ENCODE results near the gene KTN1.

The KTN1 gene

DNA sequence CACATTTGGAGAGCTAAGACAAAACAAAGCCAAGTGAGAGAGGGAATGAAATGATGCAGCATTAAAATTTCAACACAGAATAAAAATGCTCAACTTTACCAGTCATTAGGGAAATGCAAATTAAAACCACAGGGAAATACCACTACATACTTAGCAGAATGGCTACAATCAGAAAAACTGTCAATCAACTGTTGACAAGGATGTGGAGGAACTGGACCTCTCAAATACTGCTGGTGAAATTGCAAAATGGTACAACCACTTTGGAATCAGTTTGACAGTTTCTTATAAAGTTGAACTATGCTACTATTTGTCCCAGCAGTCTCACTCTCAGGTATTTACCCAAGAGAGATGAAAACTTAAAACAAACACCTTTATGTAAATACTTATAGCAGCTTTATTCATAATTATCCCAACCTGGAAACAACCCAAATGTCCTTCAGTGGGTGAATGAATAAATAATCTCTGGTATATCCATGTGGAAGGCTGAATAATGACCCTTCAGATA lies 43.8 kb upstream of the KTN1 start:
- Histone ChIP-seq H3K4me3 (ENCODE audit: control insufficient read depth in 1 of 7, extremely low read depth in 1 of 7, insufficient read depth in 4 of 7, low read depth in 2 of 7, low read length in 6 of 7) (no peak overlapping the region), H3K27me3 (replicated peaks in 2 of 5; ENCODE audit: control insufficient read depth in 4 of 5, insufficient read depth in 5 of 5, low read length in 4 of 5) (no peaks in the 10 kb centered on the region), H3K27ac (ENCODE audit: insufficient read depth in 1 of 2, low read depth in 1 of 2, low read length in 2 of 2, poor library complexity in 1 of 2, severe bottlenecking in 2 of 2) (no peak overlapping the region), H3K4me1 (ENCODE audit: control extremely low read depth in 1 of 4, control insufficient read depth in 4 of 4, insufficient read depth in 4 of 4, low read length in 3 of 4) (no peaks in the 10 kb centered on the region), H3K36me3 (ENCODE audit: control insufficient read depth in 4 of 4, insufficient read depth in 4 of 4, low read length in 3 of 4) (no peaks in the 10 kb centered on the region), H3K9me3 (ENCODE audit: control extremely low read depth in 1 of 5, control insufficient read depth in 4 of 5, insufficient read depth in 2 of 5, low read depth in 1 of 5, low read length in 4 of 5) (peaks cover 0 to 6% (median 0%) of the 10 kb centered on the region in 5 experiments)
- CTCF ChIA-PET, result no interaction called here
- POLR2A ChIA-PET, result no interaction called here
- no peak for DNase-seq

GRCh38 chr14:55537782-55538181 lies 42.2 kb upstream of the KTN1 start:
- POLR2A ChIA-PET, result no interaction called here
- CTCF ChIA-PET, result no interaction called here
- Histone ChIP-seq H3K4me1 (ENCODE audit: control extremely low read depth in 1 of 4, control insufficient read depth in 4 of 4, insufficient read depth in 4 of 4, low read length in 3 of 4) (no peaks in the 10 kb centered on the region), H3K4me3 (ENCODE audit: control insufficient read depth in 1 of 7, extremely low read depth in 1 of 7, insufficient read depth in 4 of 7, low read depth in 2 of 7, low read length in 6 of 7) (no peak overlapping the region), H3K9me3 (ENCODE audit: control extremely low read depth in 1 of 5, control insufficient read depth in 4 of 5, insufficient read depth in 2 of 5, low read depth in 1 of 5, low read length in 4 of 5) (peaks cover 0 to 6% (median 0%) of the 10 kb centered on the region in 5 experiments), H3K27me3 (replicated peaks in 2 of 5; ENCODE audit: control insufficient read depth in 4 of 5, insufficient read depth in 5 of 5, low read length in 4 of 5) (no peaks in the 10 kb centered on the region), H3K27ac (ENCODE audit: insufficient read depth in 1 of 2, low read depth in 1 of 2, low read length in 2 of 2, poor library complexity in 1 of 2, severe bottlenecking in 2 of 2) (no peak overlapping the region), H3K36me3 (ENCODE audit: control insufficient read depth in 4 of 4, insufficient read depth in 4 of 4, low read length in 3 of 4) (no peaks in the 10 kb centered on the region)
- no peak for DNase-seq

- Histone ChIP-seq H3K4me1 (ENCODE audit: control extremely low read depth in 1 of 4, control insufficient read depth in 4 of 4, insufficient read depth in 4 of 4, low read length in 3 of 4) (no peaks in the 10 kb centered on the region), H3K4me3 (ENCODE audit: control insufficient read depth in 1 of 7, extremely low read depth in 1 of 7, insufficient read depth in 4 of 7, low read depth in 2 of 7, low read length in 6 of 7) (no peak overlapping the region), H3K36me3 (ENCODE audit: control insufficient read depth in 4 of 4, insufficient read depth in 4 of 4, low read length in 3 of 4) (no peaks in the 10 kb centered on the region), H3K9me3 (ENCODE audit: control extremely low read depth in 1 of 5, control insufficient read depth in 4 of 5, insufficient read depth in 2 of 5, low read depth in 1 of 5, low read length in 4 of 5) (peaks cover 0 to 6% (median 0%) of the 10 kb centered on the region in 5 experiments), H3K27me3 (replicated peaks in 2 of 5; ENCODE audit: control insufficient read depth in 4 of 5, insufficient read depth in 5 of 5, low read length in 4 of 5) (no peaks in the 10 kb centered on the region), H3K27ac (ENCODE audit: insufficient read depth in 1 of 2, low read depth in 1 of 2, low read length in 2 of 2, poor library complexity in 1 of 2, severe bottlenecking in 2 of 2) (no peak overlapping the region)
- DNase-seq, result no peak
- WGBS (ENCODE audit: insufficient coverage), result 96% methylated on average over 2 of the region's 2 CpGs
- POLR2A ChIA-PET, result no interaction called here
- CTCF ChIA-PET, result no interaction called here
Observed at GRCh38 chr14:55539975-55540374, 40.0 kb upstream of the KTN1 start.

DNA sequence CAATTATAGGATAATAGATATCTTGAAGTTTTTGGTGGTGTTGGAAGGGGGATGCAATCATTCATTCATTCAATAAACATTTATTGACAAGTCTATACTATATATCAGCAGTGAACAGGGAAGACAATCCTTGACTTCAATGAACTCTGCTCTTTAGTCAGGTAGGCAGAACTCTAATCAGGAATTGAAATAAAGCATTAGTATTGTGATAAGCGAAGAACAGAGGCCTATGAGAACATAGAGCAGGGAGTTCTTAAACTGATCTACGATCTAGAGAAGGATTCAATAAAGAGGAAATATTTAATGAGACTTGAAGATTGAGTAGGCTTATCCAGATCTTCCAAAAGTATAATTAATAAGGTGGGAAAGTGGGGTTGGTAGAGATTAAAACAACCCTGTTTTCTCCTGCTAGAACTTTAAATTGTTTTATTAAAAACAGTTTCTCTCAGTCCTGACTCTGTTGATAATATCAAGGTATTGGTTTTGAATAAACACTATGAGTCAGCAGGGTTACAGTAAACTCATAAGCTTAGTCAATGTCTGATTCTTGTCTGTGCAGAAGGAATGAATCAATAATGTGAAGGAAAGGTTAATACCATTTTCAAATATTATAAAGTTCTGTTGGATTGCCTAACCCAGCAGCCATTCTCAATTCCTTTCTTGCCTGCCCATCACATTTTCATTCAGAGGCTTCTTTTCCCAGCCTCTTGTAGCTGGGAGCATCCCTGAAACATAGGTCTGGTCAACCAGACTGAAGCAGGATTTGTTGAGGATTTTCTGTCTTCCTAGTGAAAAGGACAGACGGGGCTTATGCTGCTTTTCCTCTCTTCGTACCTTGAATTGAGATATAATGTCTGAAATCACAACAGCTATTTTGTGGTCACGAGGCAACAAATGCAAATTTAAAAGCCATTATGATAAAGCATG lies 38.9 kb upstream of the KTN1 start:
- ChIA-PET CTCF (no interaction called here), POLR2A (no interaction called here)
- Histone ChIP-seq H3K4me1 (ENCODE audit: control extremely low read depth in 1 of 4, control insufficient read depth in 4 of 4, insufficient read depth in 4 of 4, low read length in 3 of 4) (no peaks in the 10 kb centered on the region), H3K27ac (ENCODE audit: insufficient read depth in 1 of 2, low read depth in 1 of 2, low read length in 2 of 2, poor library complexity in 1 of 2, severe bottlenecking in 2 of 2) (no peak overlapping the region), H3K9me3 (ENCODE audit: control extremely low read depth in 1 of 5, control insufficient read depth in 4 of 5, insufficient read depth in 2 of 5, low read depth in 1 of 5, low read length in 4 of 5) (peaks cover 0 to 6% (median 0%) of the 10 kb centered on the region in 5 experiments), H3K27me3 (replicated peaks in 2 of 5; ENCODE audit: control insufficient read depth in 4 of 5, insufficient read depth in 5 of 5, low read length in 4 of 5) (no peaks in the 10 kb centered on the region), H3K36me3 (ENCODE audit: control insufficient read depth in 4 of 4, insufficient read depth in 4 of 4, low read length in 3 of 4) (no peaks in the 10 kb centered on the region), H3K4me3 (ENCODE audit: control insufficient read depth in 1 of 7, extremely low read depth in 1 of 7, insufficient read depth in 4 of 7, low read depth in 2 of 7, low read length in 6 of 7) (no peak overlapping the region)
- no peak for DNase-seq
- WGBS (ENCODE audit: insufficient coverage), result 95% methylated on average over 4 of the region's 5 CpGs

DNA sequence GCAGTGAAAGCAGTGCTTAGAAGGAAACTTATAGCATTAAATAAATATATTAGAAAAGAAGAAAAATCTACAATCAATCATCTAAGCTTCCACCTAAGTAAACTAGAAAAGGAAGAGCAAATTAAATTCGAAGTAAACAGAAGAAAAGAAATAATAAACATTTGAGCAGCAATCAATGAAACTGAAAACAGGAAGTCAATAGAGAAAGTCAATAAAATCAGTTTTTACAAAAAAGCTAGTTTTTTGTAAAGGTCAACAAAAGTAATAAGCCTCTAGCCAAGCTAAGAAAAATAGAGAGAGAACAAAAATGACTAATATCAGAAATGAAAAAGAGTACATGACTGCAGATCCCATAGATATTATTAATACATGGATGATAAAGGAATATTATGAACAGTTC lies 34.2 kb upstream of the KTN1 start:
- POLR2A ChIA-PET, result no interaction called here
- Histone ChIP-seq H3K9me3 (ENCODE audit: control extremely low read depth in 1 of 5, control insufficient read depth in 4 of 5, insufficient read depth in 2 of 5, low read depth in 1 of 5, low read length in 4 of 5) (peaks cover 0 to 4% (median 3%) of the 10 kb centered on the region in 5 experiments), H3K27ac (ENCODE audit: insufficient read depth in 1 of 2, low read depth in 1 of 2, low read length in 2 of 2, poor library complexity in 1 of 2, severe bottlenecking in 2 of 2) (no peak overlapping the region), H3K36me3 (ENCODE audit: control insufficient read depth in 4 of 4, insufficient read depth in 4 of 4, low read length in 3 of 4) (no peaks in the 10 kb centered on the region), H3K4me1 (ENCODE audit: control extremely low read depth in 1 of 4, control insufficient read depth in 4 of 4, insufficient read depth in 4 of 4, low read length in 3 of 4) (no peaks in the 10 kb centered on the region), H3K4me3 (ENCODE audit: control insufficient read depth in 1 of 7, extremely low read depth in 1 of 7, insufficient read depth in 4 of 7, low read depth in 2 of 7, low read length in 6 of 7) (no peak overlapping the region), H3K27me3 (replicated peaks in 2 of 5; ENCODE audit: control insufficient read depth in 4 of 5, insufficient read depth in 5 of 5, low read length in 4 of 5) (no peaks in the 10 kb centered on the region)
- no CpG with 5 or more reads among the region's 1 CpG for WGBS (ENCODE audit: insufficient coverage)
- DNase-seq, result no peak
- CTCF ChIA-PET, result interaction anchor here (1.1 kb wide), 1 partner anchor 102 kb away, joined by 3 read pairs; no protein-coding TSS in a partner anchor

GRCh38 chr14:55546212-55546874 lies 33.7 kb upstream of the KTN1 start:
- Histone ChIP-seq H3K27ac (ENCODE audit: insufficient read depth in 1 of 2, low read depth in 1 of 2, low read length in 2 of 2, poor library complexity in 1 of 2, severe bottlenecking in 2 of 2) (no peak overlapping the region), H3K9me3 (ENCODE audit: control extremely low read depth in 1 of 5, control insufficient read depth in 4 of 5, insufficient read depth in 2 of 5, low read depth in 1 of 5, low read length in 4 of 5) (peaks cover 0 to 4% (median 3%) of the 10 kb centered on the region in 5 experiments), H3K4me1 (ENCODE audit: control extremely low read depth in 1 of 4, control insufficient read depth in 4 of 4, insufficient read depth in 4 of 4, low read length in 3 of 4) (no peaks in the 10 kb centered on the region), H3K27me3 (replicated peaks in 2 of 5; ENCODE audit: control insufficient read depth in 4 of 5, insufficient read depth in 5 of 5, low read length in 4 of 5) (no peaks in the 10 kb centered on the region), H3K36me3 (ENCODE audit: control insufficient read depth in 4 of 4, insufficient read depth in 4 of 4, low read length in 3 of 4) (no peaks in the 10 kb centered on the region), H3K4me3 (ENCODE audit: control insufficient read depth in 1 of 7, extremely low read depth in 1 of 7, insufficient read depth in 4 of 7, low read depth in 2 of 7, low read length in 6 of 7) (no peak overlapping the region)
- CTCF ChIA-PET, result interaction anchor here (1.1 kb wide), 1 partner anchor 102 kb away, joined by 3 read pairs; no protein-coding TSS in a partner anchor
- no peak for DNase-seq
- WGBS (ENCODE audit: insufficient coverage), result 87% methylated on average over 2 of the region's 3 CpGs
- POLR2A ChIA-PET, result no interaction called here

- Histone ChIP-seq H3K4me1 (ENCODE audit: control extremely low read depth in 1 of 4, control insufficient read depth in 4 of 4, insufficient read depth in 4 of 4, low read length in 3 of 4) (no peaks in the 10 kb centered on the region), H3K9me3 (ENCODE audit: control extremely low read depth in 1 of 5, control insufficient read depth in 4 of 5, insufficient read depth in 2 of 5, low read depth in 1 of 5, low read length in 4 of 5) (peaks cover 0 to 4% (median 3%) of the 10 kb centered on the region in 5 experiments), H3K27me3 (replicated peaks in 2 of 5; ENCODE audit: control insufficient read depth in 4 of 5, insufficient read depth in 5 of 5, low read length in 4 of 5) (no peaks in the 10 kb centered on the region), H3K4me3 (ENCODE audit: control insufficient read depth in 1 of 7, extremely low read depth in 1 of 7, insufficient read depth in 4 of 7, low read depth in 2 of 7, low read length in 6 of 7) (no peak overlapping the region), H3K36me3 (ENCODE audit: control insufficient read depth in 4 of 4, insufficient read depth in 4 of 4, low read length in 3 of 4) (no peaks in the 10 kb centered on the region), H3K27ac (ENCODE audit: insufficient read depth in 1 of 2, low read depth in 1 of 2, low read length in 2 of 2, poor library complexity in 1 of 2, severe bottlenecking in 2 of 2) (no peak overlapping the region)
- CTCF ChIA-PET, result no interaction called here
- POLR2A ChIA-PET, result no interaction called here
- no peak for DNase-seq
- WGBS (ENCODE audit: insufficient coverage), result no CpG with 5 or more reads among the region's 3 CpGs
Observed at GRCh38 chr14:55547650-55548315, 32.2 kb upstream of the KTN1 start.

Measured in common myeloid progenitor, CD34-positive (primary cell).